ENCODE data around the gene MAML3.

MAML3 gene

DNA sequence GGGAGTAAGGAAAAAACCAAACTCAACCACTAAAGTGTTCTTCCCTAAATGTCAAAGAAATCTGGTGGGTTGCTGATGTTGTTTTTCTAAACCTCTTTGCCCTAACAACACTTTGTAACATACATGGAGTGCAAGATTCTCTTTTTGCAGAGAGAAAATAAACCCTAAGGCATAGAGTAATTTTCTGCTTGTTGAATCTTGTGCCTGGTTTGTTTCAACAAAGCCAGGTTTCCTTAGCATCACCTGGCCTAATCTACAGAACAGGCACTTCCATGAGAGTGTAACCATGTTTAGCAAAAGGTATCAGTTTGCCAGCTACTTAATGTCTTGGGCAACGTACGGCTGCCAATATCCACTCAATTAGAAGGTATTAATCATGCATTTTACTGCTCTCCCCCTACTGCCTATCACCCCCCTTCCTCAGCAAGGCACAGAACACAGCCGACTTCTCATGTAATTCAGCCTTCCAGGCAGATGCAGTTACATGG, 219.2 kb downstream of the MAML3 start:
- no peak overlapping the region for H4K91ac ChIP-seq (ENCODE audit: low read length)
- no peak overlapping the region for H2BK12ac ChIP-seq (ENCODE audit: low read length in 2 of 2)
- H3K27me3 ChIP-seq (ENCODE audit: control insufficient read depth in 1 of 2, insufficient read depth in 1 of 2, low read length in 2 of 2): no peaks in the 10 kb centered on the region
- H2BK15ac ChIP-seq (ENCODE audit: low read depth, poor library complexity, severe bottlenecking): no peak overlapping the region
- H3K4me3 ChIP-seq (ENCODE audit: insufficient read depth in 1 of 2, low read depth in 1 of 2, low read length in 2 of 2): peak overlapping the region in 1 of 2 experiments; percentile 16
- H3K18ac ChIP-seq (ENCODE audit: low read depth in 1 of 2, low read length in 2 of 2): no peak overlapping the region
- no peak overlapping the region for H2BK5ac ChIP-seq (ENCODE audit: low read depth, low read length, poor library complexity, severe bottlenecking)
- no peak overlapping the region for H2AFZ ChIP-seq (ENCODE audit: low read depth, low read length)
- 80% methylated on average over 3 of the region's 3 CpGs for WGBS
- H2BK120ac ChIP-seq (ENCODE audit: low read depth, low read length): no peak overlapping the region
- H3K27ac ChIP-seq (ENCODE audit: low read length, poor library complexity, severe bottlenecking): no peak overlapping the region
- no peaks in the 10 kb centered on the region for H3K9me3 ChIP-seq (ENCODE audit: control insufficient read depth, low read length)
- H3K23ac ChIP-seq (ENCODE audit: low read length in 2 of 2): no peak overlapping the region
- no peaks in the 10 kb centered on the region for H3K36me3 ChIP-seq (ENCODE audit: control insufficient read depth in 1 of 2, insufficient read depth in 2 of 2, low read depth in 1 of 2, low read length in 2 of 2)
- no peak overlapping the region for H2AK5ac ChIP-seq (ENCODE audit: low read length, severe bottlenecking)
- H3K9ac ChIP-seq (ENCODE audit: low read length): peak overlapping the region; percentile 42
- peaks cover 4% of the 10 kb centered on the region for H3K79me1 ChIP-seq (replicated peaks; ENCODE audit: low read length, poor library complexity, severe bottlenecking)
- peaks cover 12% of the 10 kb centered on the region for H3K4me1 ChIP-seq (ENCODE audit: control insufficient read depth, insufficient read depth, low read depth, low read length)
- no peak overlapping the region for H3K14ac ChIP-seq (ENCODE audit: low read length in 2 of 2)
- no peak overlapping the region for H3K4me2 ChIP-seq (ENCODE audit: low read length, poor library complexity, severe bottlenecking)
- no peak for DNase-seq
- H4K8ac ChIP-seq (ENCODE audit: low read length): no peak overlapping the region
- peak overlapping the region in 1 of 2 experiments; percentile 7 for H3K4ac ChIP-seq (ENCODE audit: low read depth in 1 of 2, low read length in 2 of 2)

DNA sequence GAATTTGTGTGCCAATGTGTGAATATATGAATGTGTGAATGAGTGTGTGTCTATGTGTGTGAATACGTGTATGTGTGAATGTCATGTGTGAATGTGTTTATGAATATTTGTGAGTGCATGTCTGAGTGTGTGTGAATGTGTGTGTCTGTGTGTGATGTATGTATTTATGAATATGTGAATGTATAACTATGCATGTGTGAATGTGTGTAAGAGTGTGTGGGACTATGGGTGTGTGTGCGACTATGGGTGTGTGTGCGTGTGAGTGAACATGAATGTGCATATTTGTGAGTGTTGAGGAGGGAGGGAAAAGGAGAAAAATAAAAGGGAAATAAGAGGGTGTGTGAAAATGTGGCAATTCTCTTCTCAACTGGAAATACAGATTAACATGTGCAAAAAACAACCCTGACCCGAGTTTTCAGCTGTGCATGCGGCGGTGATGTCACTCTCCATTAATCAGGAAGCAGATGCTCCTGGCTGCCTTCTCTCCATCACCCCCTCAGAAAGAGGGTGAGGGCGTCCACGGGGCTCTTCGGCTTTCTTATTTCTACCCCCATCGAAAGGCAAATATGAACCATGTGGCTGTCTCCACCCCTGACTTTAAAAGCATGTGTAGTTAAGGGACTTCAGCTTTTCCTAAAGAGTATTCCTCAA, 219.8 kb downstream of the MAML3 start:
- no peak overlapping the region for H3K4me2 ChIP-seq (ENCODE audit: low read length, poor library complexity, severe bottlenecking)
- peak overlapping the region; percentile 39 for H3K27ac ChIP-seq (ENCODE audit: low read length, poor library complexity, severe bottlenecking)
- no peaks in the 10 kb centered on the region for H3K9me3 ChIP-seq (ENCODE audit: control insufficient read depth, low read length)
- no peak overlapping the region for H2AK5ac ChIP-seq (ENCODE audit: low read length, severe bottlenecking)
- no peak overlapping the region for H2BK15ac ChIP-seq (ENCODE audit: low read depth, poor library complexity, severe bottlenecking)
- WGBS: 84% methylated on average over 6 of the region's 10 CpGs
- no peak overlapping the region for H3K14ac ChIP-seq (ENCODE audit: low read length in 2 of 2)
- DNase-seq: no peak
- no peaks in the 10 kb centered on the region for H3K27me3 ChIP-seq (ENCODE audit: control insufficient read depth in 1 of 2, insufficient read depth in 1 of 2, low read length in 2 of 2)
- H2BK12ac ChIP-seq (ENCODE audit: low read length in 2 of 2): no peak overlapping the region
- H3K4me1 ChIP-seq (ENCODE audit: control insufficient read depth, insufficient read depth, low read depth, low read length): peaks cover 12% of the 10 kb centered on the region
- no peak overlapping the region for H3K23ac ChIP-seq (ENCODE audit: low read length in 2 of 2)
- H3K4me3 ChIP-seq (ENCODE audit: insufficient read depth in 1 of 2, low read depth in 1 of 2, low read length in 2 of 2): peak overlapping the region in 1 of 2 experiments; percentile 16
- H3K36me3 ChIP-seq (ENCODE audit: control insufficient read depth in 1 of 2, insufficient read depth in 2 of 2, low read depth in 1 of 2, low read length in 2 of 2): no peaks in the 10 kb centered on the region
- H3K9ac ChIP-seq (ENCODE audit: low read length): peak overlapping the region; percentile 42
- H3K4ac ChIP-seq (ENCODE audit: low read depth in 1 of 2, low read length in 2 of 2): no peak overlapping the region
- no peak overlapping the region for H3K18ac ChIP-seq (ENCODE audit: low read depth in 1 of 2, low read length in 2 of 2)
- H2BK5ac ChIP-seq (ENCODE audit: low read depth, low read length, poor library complexity, severe bottlenecking): peak overlapping the region; percentile 3
- H4K91ac ChIP-seq (ENCODE audit: low read length): no peak overlapping the region
- peaks cover 4% of the 10 kb centered on the region for H3K79me1 ChIP-seq (replicated peaks; ENCODE audit: low read length, poor library complexity, severe bottlenecking)
- H2BK120ac ChIP-seq (ENCODE audit: low read depth, low read length): no peak overlapping the region
- H2AFZ ChIP-seq (ENCODE audit: low read depth, low read length): no peak overlapping the region
- no peak overlapping the region for H4K8ac ChIP-seq (ENCODE audit: low read length)

DNA sequence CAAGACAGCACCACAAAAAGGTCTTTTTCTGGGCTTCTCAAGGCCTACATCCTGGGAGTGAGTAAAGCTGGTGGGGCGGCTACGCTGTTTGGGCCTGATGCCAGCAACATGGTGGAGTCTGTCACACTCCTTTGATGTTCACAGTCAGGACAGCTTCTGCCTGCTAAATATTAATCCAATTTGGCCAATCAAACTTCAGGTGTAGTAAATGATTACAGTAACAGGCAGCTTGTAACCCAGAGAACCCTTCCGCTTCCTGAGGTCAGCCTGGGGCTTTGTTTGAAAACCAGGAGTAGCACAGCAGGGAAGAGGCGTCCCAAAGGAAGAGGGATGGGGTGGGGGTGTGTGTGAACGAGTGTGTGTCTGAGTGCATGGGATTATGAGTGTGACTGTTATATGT, 220.4 kb downstream of the MAML3 start:
- H3K27ac ChIP-seq (ENCODE audit: low read length, poor library complexity, severe bottlenecking): no peak overlapping the region
- no peak overlapping the region for H3K9ac ChIP-seq (ENCODE audit: low read length)
- WGBS: 83% methylated on average over 5 of the region's 5 CpGs

DNA sequence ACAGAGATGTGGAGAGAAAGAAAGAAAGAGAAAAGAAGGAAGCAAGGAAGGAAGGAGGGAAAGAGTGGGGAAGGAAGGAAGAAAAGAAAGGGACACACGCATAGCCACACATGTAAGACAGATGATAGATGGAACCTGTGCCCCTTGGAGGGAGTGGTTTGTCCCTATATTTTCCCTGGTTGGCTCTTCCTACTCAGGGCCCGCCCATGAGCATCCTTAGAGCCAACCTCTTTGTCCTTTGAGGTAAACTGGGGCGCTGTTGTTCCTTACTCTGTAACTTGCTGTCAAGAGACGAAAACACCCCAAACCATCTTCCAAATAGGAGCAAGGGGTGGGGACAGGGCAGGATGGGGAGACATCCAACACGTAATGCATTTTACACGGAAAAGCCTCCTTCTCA, 220.9 kb downstream of the MAML3 start:
- no peak overlapping the region for H3K18ac ChIP-seq (ENCODE audit: low read depth in 1 of 2, low read length in 2 of 2)
- H3K9ac ChIP-seq (ENCODE audit: low read length): no peak overlapping the region
- no peak overlapping the region for H2BK12ac ChIP-seq (ENCODE audit: low read length in 2 of 2)
- no peak overlapping the region for H2BK120ac ChIP-seq (ENCODE audit: low read depth, low read length)
- H3K9me3 ChIP-seq (ENCODE audit: control insufficient read depth, low read length): no peaks in the 10 kb centered on the region
- no peaks in the 10 kb centered on the region for H3K27me3 ChIP-seq (ENCODE audit: control insufficient read depth in 1 of 2, insufficient read depth in 1 of 2, low read length in 2 of 2)
- no peak overlapping the region for H3K4me2 ChIP-seq (ENCODE audit: low read length, poor library complexity, severe bottlenecking)
- no peak for DNase-seq
- peak overlapping the region; percentile 28 for H3K27ac ChIP-seq (ENCODE audit: low read length, poor library complexity, severe bottlenecking)
- no peak overlapping the region for H2BK5ac ChIP-seq (ENCODE audit: low read depth, low read length, poor library complexity, severe bottlenecking)
- no peaks in the 10 kb centered on the region for H3K36me3 ChIP-seq (ENCODE audit: control insufficient read depth in 1 of 2, insufficient read depth in 2 of 2, low read depth in 1 of 2, low read length in 2 of 2)
- H4K91ac ChIP-seq (ENCODE audit: low read length): no peak overlapping the region
- H4K8ac ChIP-seq (ENCODE audit: low read length): no peak overlapping the region
- no peak overlapping the region for H3K4ac ChIP-seq (ENCODE audit: low read depth in 1 of 2, low read length in 2 of 2)
- H3K79me1 ChIP-seq (replicated peaks; ENCODE audit: low read length, poor library complexity, severe bottlenecking): peaks cover 5% of the 10 kb centered on the region
- WGBS: 99% methylated on average over 6 of the region's 6 CpGs
- no peak overlapping the region for H3K23ac ChIP-seq (ENCODE audit: low read length in 2 of 2)
- H3K4me3 ChIP-seq (ENCODE audit: insufficient read depth in 1 of 2, low read depth in 1 of 2, low read length in 2 of 2): no peak overlapping the region
- peaks cover 12% of the 10 kb centered on the region for H3K4me1 ChIP-seq (ENCODE audit: control insufficient read depth, insufficient read depth, low read depth, low read length)
- no peak overlapping the region for H2AFZ ChIP-seq (ENCODE audit: low read depth, low read length)
- H3K14ac ChIP-seq (ENCODE audit: low read length in 2 of 2): no peak overlapping the region
- H2BK15ac ChIP-seq (ENCODE audit: low read depth, poor library complexity, severe bottlenecking): no peak overlapping the region
- peak overlapping the region; percentile 76 for H2AK5ac ChIP-seq (ENCODE audit: low read length, severe bottlenecking)

More for the DNA sequence above, 220.4 kb downstream of the MAML3 start:
- Histone ChIP-seq H3K4me2 (ENCODE audit: low read length, poor library complexity, severe bottlenecking) (no peak overlapping the region), H3K9me3 (ENCODE audit: control insufficient read depth, low read length) (no peaks in the 10 kb centered on the region), H3K23ac (ENCODE audit: low read length in 2 of 2) (no peak overlapping the region), H3K18ac (ENCODE audit: low read depth in 1 of 2, low read length in 2 of 2) (no peak overlapping the region), H4K8ac (ENCODE audit: low read length) (no peak overlapping the region), H3K14ac (ENCODE audit: low read length in 2 of 2) (no peak overlapping the region), H2BK120ac (ENCODE audit: low read depth, low read length) (no peak overlapping the region), H4K91ac (ENCODE audit: low read length) (no peak overlapping the region), H3K4me1 (ENCODE audit: control insufficient read depth, insufficient read depth, low read depth, low read length) (peaks cover 12% of the 10 kb centered on the region), H2AK5ac (ENCODE audit: low read length, severe bottlenecking) (no peak overlapping the region), H3K4me3 (ENCODE audit: insufficient read depth in 1 of 2, low read depth in 1 of 2, low read length in 2 of 2) (no peak overlapping the region), H2BK5ac (ENCODE audit: low read depth, low read length, poor library complexity, severe bottlenecking) (no peak overlapping the region), H2AFZ (ENCODE audit: low read depth, low read length) (no peak overlapping the region), H2BK12ac (ENCODE audit: low read length in 2 of 2) (peak overlapping the region in 1 of 2 experiments; percentile 69), H3K27me3 (ENCODE audit: control insufficient read depth in 1 of 2, insufficient read depth in 1 of 2, low read length in 2 of 2) (no peaks in the 10 kb centered on the region), H3K36me3 (ENCODE audit: control insufficient read depth in 1 of 2, insufficient read depth in 2 of 2, low read depth in 1 of 2, low read length in 2 of 2) (no peaks in the 10 kb centered on the region), H3K4ac (ENCODE audit: low read depth in 1 of 2, low read length in 2 of 2) (no peak overlapping the region), H3K79me1 (replicated peaks; ENCODE audit: low read length, poor library complexity, severe bottlenecking) (peaks cover 4% of the 10 kb centered on the region), H2BK15ac (ENCODE audit: low read depth, poor library complexity, severe bottlenecking) (no peak overlapping the region)
- DNase-seq: no peak

Data from mesenchymal stem cell (in vitro differentiated cells and primary cell).